H9 (cell line): ENCODE results near the gene MYO18B. TPM values are rescaled to one million over a fixed set of nuclear protein-coding genes. Genes with fewer than 3 reads are reported as not detected.

Source experiments
- DNase-seq: peaks from one replicate; pipeline ENCODE4 v3.0.0-alpha.2; 2017
- H2AFZ ChIP-seq: one replicate; pipeline ENCODE4 v1.6.1; 2013; ENCODE audit warnings: mild to moderate bottlenecking, low read length, control low read depth, moderate library complexity
- H2AK5ac ChIP-seq: 2 replicates; pipeline ENCODE4 v1.6.1; 2013; ENCODE audit warnings: low read length, control low read depth, mixed read lengths; ENCODE audit not compliant: insufficient read length
- H2BK120ac ChIP-seq: one replicate; pipeline ENCODE4 v1.6.1; 2013; ENCODE audit warnings: low read depth, mild to moderate bottlenecking, low read length, control low read depth, inconsistent platforms; ENCODE audit not compliant: poor library complexity, severe bottlenecking
- H2BK12ac ChIP-seq: 2 replicates; pipeline ENCODE4 v1.6.1; 2013; ENCODE audit warnings: low read length, control low read depth, mixed read lengths, low read depth; ENCODE audit not compliant: insufficient read length
- H2BK15ac ChIP-seq: 2 replicates; pipeline ENCODE4 v1.6.1; 2013; ENCODE audit warnings: low read depth, low read length, control low read depth
- H2BK20ac ChIP-seq: one replicate; pipeline ENCODE4 v1.6.1; 2013; ENCODE audit warnings: low read depth, mild to moderate bottlenecking, low read length, control low read depth, inconsistent platforms; ENCODE audit not compliant: poor library complexity, severe bottlenecking
- H2BK5ac ChIP-seq: 2 replicates; pipeline ENCODE4 v1.6.1; 2013; ENCODE audit warnings: low read length, control low read depth, mixed read lengths; ENCODE audit not compliant: insufficient read length
- H3K14ac ChIP-seq: 2 replicates; pipeline ENCODE4 v1.6.1; 2013; ENCODE audit warnings: low read length, control low read depth; ENCODE audit not compliant: insufficient read depth
- H3K18ac ChIP-seq: 2 replicates; pipeline ENCODE4 v1.6.1; 2013; ENCODE audit warnings: low read depth, mild to moderate bottlenecking, mixed read lengths, low read length, control low read depth; ENCODE audit not compliant: insufficient read length
- H3K23ac ChIP-seq: 2 replicates; pipeline ENCODE4 v1.6.1; 2013; ENCODE audit warnings: low read length, control low read depth, mixed read lengths, low read depth; ENCODE audit not compliant: insufficient read length
- H3K23me2 ChIP-seq: 2 replicates; pipeline ENCODE4 v1.6.1; 2013; ENCODE audit warnings: low read depth, mild to moderate bottlenecking, mixed read lengths, low read length, control low read depth; ENCODE audit not compliant: insufficient read length, poor library complexity, severe bottlenecking
- H3K27ac ChIP-seq: 2 replicates; pipeline ENCODE4 v1.5.1; 2013; ENCODE audit warnings: low read length, control low read depth, mixed read lengths, low read depth; ENCODE audit not compliant: insufficient read length
- H3K27me3 ChIP-seq: 2 replicates; pipeline ENCODE4 v1.6.1; 2013; ENCODE audit warnings: low read length, control low read depth, inconsistent platforms; ENCODE audit not compliant: insufficient read depth
- H3K4ac ChIP-seq: 2 replicates; pipeline ENCODE4 v1.6.1; 2013; ENCODE audit warnings: low read depth, mild to moderate bottlenecking, control low read depth, inconsistent platforms, low read length, moderate library complexity
- H3K4me1 ChIP-seq: 2 replicates; pipeline ENCODE4 v1.6.1; 2013; ENCODE audit warnings: low read length, control low read depth, inconsistent platforms; ENCODE audit not compliant: insufficient read depth
- H3K4me2 ChIP-seq: 2 replicates; pipeline ENCODE4 v1.6.1; 2013; ENCODE audit warnings: low read length, control low read depth, mixed read lengths; ENCODE audit not compliant: insufficient read length, insufficient read depth
- H3K56ac ChIP-seq: 2 replicates; pipeline ENCODE4 v1.6.1; 2013; ENCODE audit warnings: low read depth, mild to moderate bottlenecking, mixed read lengths, low read length, control low read depth; ENCODE audit not compliant: insufficient read length
- H3K79me1 ChIP-seq: 2 replicates; pipeline ENCODE4 v1.6.1; 2013; ENCODE audit warnings: low read depth, mild to moderate bottlenecking, moderate library complexity, low read length, control low read depth, inconsistent platforms; ENCODE audit not compliant: insufficient read depth, poor library complexity, severe bottlenecking
- H3K79me2 ChIP-seq: 2 replicates; pipeline ENCODE4 v1.6.1; 2013; ENCODE audit warnings: low read length, control low read depth, inconsistent platforms; ENCODE audit not compliant: insufficient read depth
- H3K9ac ChIP-seq: 2 replicates; pipeline ENCODE4 v1.6.1; 2013; ENCODE audit warnings: low read length, control low read depth, mixed read lengths; ENCODE audit not compliant: insufficient read length; ENCODE audit errors: extremely low read depth
- H3K9me3 ChIP-seq: one replicate; pipeline ENCODE4 v1.6.1; 2013; ENCODE audit warnings: low read depth, low read length, inconsistent platforms; ENCODE audit not compliant: control insufficient read depth
- H3T11ph ChIP-seq: one replicate; pipeline ENCODE4 v1.6.1; 2013; ENCODE audit warnings: mild to moderate bottlenecking, low read length, control low read depth, inconsistent platforms
- H4K20me1 ChIP-seq: one replicate; pipeline ENCODE4 v1.6.1; 2013; ENCODE audit not compliant: control insufficient read depth, insufficient read length, insufficient read depth
- H4K5ac ChIP-seq: 2 replicates; pipeline ENCODE4 v1.6.1; 2013; ENCODE audit warnings: low read depth, mild to moderate bottlenecking, mixed read lengths, low read length, control low read depth; ENCODE audit not compliant: insufficient read length
- H4K8ac ChIP-seq: replicated peaks from 2 replicates; pipeline ENCODE4 v1.6.1; 2013; ENCODE audit warnings: low read length, control low read depth, mixed read lengths, low read depth; ENCODE audit not compliant: insufficient read length
- H4K91ac ChIP-seq: 2 replicates; pipeline ENCODE4 v1.6.1; 2013; ENCODE audit warnings: low read depth, mild to moderate bottlenecking, moderate library complexity, mixed read lengths, low read length, control low read depth; ENCODE audit not compliant: insufficient read length
- H3K27ac Mint-ChIP-seq, 3 experiments: 2 replicates in 2 of 3; 3 replicates in 1 of 3; pipeline ENCODE4 v1.8.0; 2020 to 2021; ENCODE audit warnings: mixed read lengths in 3 of 3, mild to moderate bottlenecking in 1 of 3, moderate library complexity in 1 of 3
- H3K27me3 Mint-ChIP-seq: 2 replicates; pipeline ENCODE4 v1.8.0; 2021; ENCODE audit warnings: low read depth, mild to moderate bottlenecking, moderate library complexity, mixed read lengths
- H3K36me3 Mint-ChIP-seq, 3 experiments: 2 replicates in 2 of 3; 3 replicates in 1 of 3; pipeline ENCODE4 v1.8.0; 2020 to 2021; ENCODE audit warnings: low read depth in 3 of 3, mixed read lengths in 3 of 3; ENCODE audit not compliant: insufficient read depth in 1 of 3
- H3K4me1 Mint-ChIP-seq, 2 experiments: 2 replicates each; pipeline ENCODE4 v1.8.0; 2020; ENCODE audit warnings: mixed read lengths in 2 of 2
- H3K4me3 Mint-ChIP-seq, 2 experiments: 2 replicates in 1 of 2; 3 replicates in 1 of 2; pipeline ENCODE4 v1.8.0; 2020 to 2021; ENCODE audit warnings: mild to moderate bottlenecking in 2 of 2, mixed read lengths in 2 of 2, moderate library complexity in 1 of 2
- H3K9me3 Mint-ChIP-seq, 2 experiments: 2 replicates in 1 of 2; 3 replicates in 1 of 2; pipeline ENCODE4 v1.8.0; 2020; ENCODE audit warnings: mild to moderate bottlenecking in 2 of 2, mixed read lengths in 2 of 2, moderate library complexity in 1 of 2
- CTCF ChIP-seq: fragments of 200-600 bp; sonication (generic); conservative IDR thresholded peaks from 3 replicates; pipeline ENCODE4 v1.8.0; 2021; ENCODE audit warnings: antibody characterized with exemption, mild to moderate bottlenecking
- WGBS: extraction: QIAGEN DNeasy Blood & Tissue Kit; methylation state at CpG from one replicate; pipeline ENCODE4 v1.1.7; 2013; ENCODE audit warnings: missing lambda C conversion rate, low lambda C conversion rate, mixed read lengths; ENCODE audit not compliant: insufficient read length; ENCODE audit errors: extremely low coverage; 5-methylcytosine and 5-hydroxymethylcytosine counted together
- total RNA-seq: library from RNA; stranded (reverse); gene quantifications from 2 replicates; pipeline ENCODE4 v1.2.1, GENCODE V29; 2021

The MYO18B gene
- total RNA-seq, 1 experiment from 2014 or later: 0.46 TPM

GRCh38 chr22:26019596-26019995, 277.6 kb downstream of the MYO18B start:
- H3K4me1 Mint-ChIP-seq: peaks cover 10% of the 10 kb centered on the region in 2 experiments
- H2AFZ ChIP-seq: no peak overlapping the region
- no peaks in the 10 kb centered on the region for H3K23me2 ChIP-seq
- no peak overlapping the region for H3K4ac ChIP-seq
- H3K27ac Mint-ChIP-seq: no peak overlapping the region
- 0 out of 7 replicates have a peak, but pooled peaks cover 0 to 6% (median 0%) of the 10 kb centered on the region in 3 experiments for H3K36me3 Mint-ChIP-seq
- no peak overlapping the region for H3K9ac ChIP-seq
- DNase-seq: no peak
- no peaks in the 10 kb centered on the region for H3K9me3 ChIP-seq
- no peaks in the 10 kb centered on the region for H3K27me3 ChIP-seq
- H3K4me1 ChIP-seq: no peaks in the 10 kb centered on the region
- no peak overlapping the region for H4K8ac ChIP-seq
- H3T11ph ChIP-seq: no peak overlapping the region
- H4K91ac ChIP-seq: no peak overlapping the region
- no peak overlapping the region for H2BK15ac ChIP-seq
- no peak overlapping the region for H3K4me3 Mint-ChIP-seq
- H2AK5ac ChIP-seq: no peak overlapping the region
- H3K18ac ChIP-seq: no peak overlapping the region
- H3K27me3 Mint-ChIP-seq: peaks cover 7% of the 10 kb centered on the region
- no CpG with 5 or more reads among the region's 5 CpGs for WGBS
- no peak overlapping the region for H2BK12ac ChIP-seq
- H2BK120ac ChIP-seq: no peak overlapping the region
- H2BK5ac ChIP-seq: no peak overlapping the region
- no peaks in the 10 kb centered on the region for H3K79me2 ChIP-seq
- H4K5ac ChIP-seq: no peak overlapping the region
- no peak overlapping the region for H3K4me2 ChIP-seq
- H3K56ac ChIP-seq: no peak overlapping the region
- H3K14ac ChIP-seq: no peak overlapping the region
- TF ChIP-seq CTCF: no peak
- H3K9me3 Mint-ChIP-seq: peaks cover 0 to 4% of the 10 kb centered on the region in 2 experiments; a peak in 2 of 5 replicates
- no peaks in the 10 kb centered on the region for H4K20me1 ChIP-seq
- H2BK20ac ChIP-seq: no peak overlapping the region
- no peaks in the 10 kb centered on the region for H3K79me1 ChIP-seq
- no peak overlapping the region for H3K23ac ChIP-seq
- H3K27ac ChIP-seq: no peak overlapping the region
